GM23338 (cell line): ENCODE measurements around the gene FOXP1. TPM values are rescaled to one million over a fixed set of nuclear protein-coding genes. Genes with fewer than 3 reads are reported as not detected.

ENCODE experiments used
- CREB1 ChIP-seq: fragments of 250-450 bp; sonication (Bioruptor Pico); IDR thresholded peaks from 2 replicates; pipeline ENCODE4 v1.5.0; 2020; ENCODE audit warnings: low read depth, mild to moderate bottlenecking, moderate library complexity
- CTCF ChIP-seq, 2 experiments: fragments of 200-600 bp in 1 of 2; sonication (generic) in 1 of 2; conservative IDR thresholded peaks; 2 replicates each; pipeline versions ENCODE4 v1.5.1 to v1.6.1; 2016 to 2017; ENCODE audit warnings: antibody characterized with exemption in 2 of 2, low read depth in 2 of 2, mild to moderate bottlenecking in 2 of 2, moderate library complexity in 1 of 2
- ETS1 ChIP-seq: IDR thresholded peaks from 2 replicates; pipeline ENCODE4 v1.6.1; 2016; ENCODE audit warnings: antibody characterized with exemption
- EZH2 ChIP-seq: fragments of 200-600 bp; sonication (generic); IDR thresholded peaks from one replicate; pipeline ENCODE4 v1.8.0; 2017; ENCODE audit warnings: antibody characterized with exemption, mild to moderate bottlenecking, low read depth; ENCODE audit not compliant: unreplicated experiment
- NANOG ChIP-seq: IDR thresholded peaks from 2 replicates; pipeline ENCODE4 v1.6.1; 2016; ENCODE audit warnings: antibody characterized with exemption, borderline replicate concordance
- REST ChIP-seq: IDR thresholded peaks from one replicate; pipeline ENCODE4 v1.6.1; 2018; ENCODE audit warnings: antibody characterized with exemption; ENCODE audit not compliant: unreplicated experiment
- ZNF114 ChIP-seq: fragments of 250-450 bp; sonication (Bioruptor Pico); IDR thresholded peaks from 2 replicates; pipeline ENCODE4 v1.5.0; 2020; ENCODE audit warnings: mild to moderate bottlenecking, moderate library complexity
- ZNF331 ChIP-seq: fragments of 250-450 bp; sonication (Bioruptor Pico); IDR thresholded peaks from 2 replicates; pipeline ENCODE4 v1.5.0; 2020; ENCODE audit warnings: low read depth, mild to moderate bottlenecking, moderate library complexity
- ZNF462 ChIP-seq: fragments of 250-450 bp; sonication (Bioruptor Pico); IDR thresholded peaks from 2 replicates; pipeline ENCODE4 v1.5.0; 2020; ENCODE audit warnings: mild to moderate bottlenecking, moderate library complexity
- polyA plus RNA-seq: library from polyadenylated mRNA; unstranded; fragments of >200 nt; fragmentation: Nextera tagmentation; extraction: Ambion mirVana; gene quantifications from 2 replicates; pipeline ENCODE4 v1.2.1, GENCODE V29; 2016
- total RNA-seq: library from RNA; depleted of rRNA; stranded (reverse); fragments of >200 nt; shearing (Covaris generic); gene quantifications from 2 replicates; pipeline ENCODE4 v1.2.3, GENCODE V29; 2014

FOXP1 gene
- total and polyA plus RNA-seq, 2 experiments from 2014 or later: 32.9 to 35.5 TPM

GRCh38 chr3:71152892-71153265 is 430.6 kb downstream of the FOXP1 start (continued):
- TF ChIP-seq ZNF462 (CRISPR knock-in tag) (no peak), ZNF331 (CRISPR knock-in tag) (no peak), REST (no peak), ZNF114 (CRISPR knock-in tag) (no peak), EZH2 (no peak), CTCF (conservative IDR thresholded peaks at IDR 0.05; ENCODE audit: low read depth in 2 of 2) (no peak), NANOG (no peak; the same call in 1 of the 2 replicates), CREB1 (CRISPR knock-in tag) (no peak), ETS1 (no peak)
